ENCODE data around the gene SUCLG2.

Gene SUCLG2

DNA sequence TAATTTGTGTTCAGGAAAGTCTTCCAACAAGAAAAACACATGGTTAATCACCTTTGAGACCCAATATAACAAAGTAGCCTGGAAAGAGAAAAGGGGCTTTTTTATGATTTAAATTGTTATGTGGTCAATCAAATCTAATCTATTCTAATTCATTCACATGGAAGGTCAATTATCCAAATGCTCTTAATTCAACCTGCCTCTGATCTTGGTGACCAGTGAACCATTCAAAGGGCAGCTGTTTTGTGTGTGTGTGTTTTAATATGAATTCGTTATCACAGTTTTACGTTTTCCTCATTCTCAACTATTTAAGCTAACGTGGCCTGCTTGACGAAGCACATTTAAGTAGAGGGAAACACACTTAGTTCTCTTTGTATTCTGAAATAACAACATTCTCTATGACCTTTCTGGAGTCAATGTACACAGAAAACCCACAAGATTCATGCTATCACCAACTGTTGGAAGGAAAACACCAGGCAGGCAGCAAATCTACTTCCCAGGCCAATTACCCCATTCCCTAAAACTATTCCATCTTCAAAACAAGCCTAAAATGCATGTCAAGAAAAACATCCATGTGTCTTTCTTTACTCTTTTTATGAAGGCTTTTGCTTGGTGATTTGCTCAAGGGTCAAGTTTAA is 195.4 kb downstream of the SUCLG2 start:
- TF ChIP-seq, protein P1, sequence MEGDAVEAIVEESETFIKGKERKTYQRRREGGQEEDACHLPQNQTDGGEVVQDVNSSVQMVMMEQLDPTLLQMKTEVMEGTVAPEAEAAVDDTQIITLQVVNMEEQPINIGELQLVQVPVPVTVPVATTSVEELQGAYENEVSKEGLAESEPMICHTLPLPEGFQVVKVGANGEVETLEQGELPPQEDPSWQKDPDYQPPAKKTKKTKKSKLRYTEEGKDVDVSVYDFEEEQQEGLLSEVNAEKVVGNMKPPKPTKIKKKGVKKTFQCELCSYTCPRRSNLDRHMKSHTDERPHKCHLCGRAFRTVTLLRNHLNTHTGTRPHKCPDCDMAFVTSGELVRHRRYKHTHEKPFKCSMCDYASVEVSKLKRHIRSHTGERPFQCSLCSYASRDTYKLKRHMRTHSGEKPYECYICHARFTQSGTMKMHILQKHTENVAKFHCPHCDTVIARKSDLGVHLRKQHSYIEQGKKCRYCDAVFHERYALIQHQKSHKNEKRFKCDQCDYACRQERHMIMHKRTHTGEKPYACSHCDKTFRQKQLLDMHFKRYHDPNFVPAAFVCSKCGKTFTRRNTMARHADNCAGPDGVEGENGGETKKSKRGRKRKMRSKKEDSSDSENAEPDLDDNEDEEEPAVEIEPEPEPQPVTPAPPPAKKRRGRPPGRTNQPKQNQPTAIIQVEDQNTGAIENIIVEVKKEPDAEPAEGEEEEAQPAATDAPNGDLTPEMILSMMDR (conservative IDR thresholded peaks at IDR 0.05; ENCODE audit: low read depth, low read length): no peak
- peak; percentile 59 for DNase-seq (ENCODE audit: low read depth)

DNA sequence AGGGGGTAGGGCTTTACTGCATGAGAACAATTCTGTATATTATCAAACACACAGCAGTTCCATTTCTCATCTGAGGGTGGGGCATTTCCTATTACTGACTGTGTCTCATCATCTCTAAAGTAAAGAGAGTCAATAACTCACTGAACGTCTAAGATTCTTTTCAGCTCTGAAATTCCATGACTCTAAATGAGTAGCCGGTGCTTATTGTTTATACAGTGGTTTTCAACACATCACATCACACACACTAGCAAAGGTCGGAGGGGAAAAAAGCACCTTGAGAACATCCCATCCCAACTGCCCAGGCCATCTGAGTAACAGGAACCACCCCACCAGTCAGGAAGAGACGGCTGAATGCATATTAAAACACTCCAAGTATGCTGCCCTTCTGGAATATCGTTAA is 196.0 kb downstream of the SUCLG2 start:
- TF ChIP-seq, protein P1 (conservative IDR thresholded peaks at IDR 0.05; ENCODE audit: low read depth, low read length): peak; percentile 45
- no peak overlapping the region for H3K4me3 ChIP-seq (ENCODE audit: low read depth, low read length)
- peak; percentile 72 for DNase-seq (ENCODE audit: low read depth)

More for the DNA sequence above, 195.4 kb downstream of the SUCLG2 start:
- H3K4me3 ChIP-seq (ENCODE audit: low read depth, low read length): no peak overlapping the region

DNA sequence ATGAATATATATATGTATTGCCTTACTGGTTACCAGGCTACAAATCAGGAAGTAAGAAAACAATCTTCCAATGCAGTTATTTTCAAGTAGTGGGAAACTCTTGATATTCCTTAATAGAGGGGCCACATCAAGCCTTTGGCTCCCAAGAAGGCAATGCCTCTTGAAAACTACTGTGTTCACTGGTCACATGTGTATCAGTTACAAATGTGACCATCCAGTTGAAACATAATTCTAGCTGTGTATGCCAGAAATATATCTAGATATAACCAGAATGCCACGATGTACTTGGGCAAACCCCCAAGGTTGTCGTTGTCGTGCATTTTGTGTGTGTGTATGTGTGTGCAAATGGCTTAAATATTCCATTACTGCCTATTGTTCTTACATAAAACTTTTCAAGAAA is 200.8 kb downstream of the SUCLG2 start:
- DNase-seq (ENCODE audit: low read depth): no peak
- TF ChIP-seq, protein P1 (conservative IDR thresholded peaks at IDR 0.05; ENCODE audit: low read depth, low read length): no peak
- H3K4me3 ChIP-seq (ENCODE audit: low read depth, low read length): no peak overlapping the region

DNA sequence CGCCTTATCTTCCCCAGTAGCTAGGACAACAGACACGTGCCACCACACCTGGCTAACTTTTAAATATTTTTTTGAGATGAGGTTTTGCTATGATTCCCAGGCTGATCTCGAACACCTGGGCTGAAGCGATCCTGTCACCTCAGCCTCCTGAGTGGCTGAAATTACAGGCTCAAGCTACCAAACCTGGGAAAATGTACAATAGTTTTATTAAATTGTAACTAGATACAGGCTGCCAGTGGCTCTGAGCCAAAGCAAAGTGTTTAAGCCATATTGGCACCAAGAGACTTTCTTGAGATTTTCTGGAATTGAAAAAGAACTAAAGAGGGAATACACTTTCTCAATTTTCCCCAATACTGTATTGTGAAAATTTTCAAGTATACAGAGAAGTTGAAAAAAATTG is 204.3 kb downstream of the SUCLG2 start:
- no peak for DNase-seq (ENCODE audit: low read depth)
- no peak overlapping the region for H3K4me3 ChIP-seq (ENCODE audit: low read depth, low read length)
- TF ChIP-seq, protein P1 (conservative IDR thresholded peaks at IDR 0.05; ENCODE audit: low read depth, low read length): no peak

DNA sequence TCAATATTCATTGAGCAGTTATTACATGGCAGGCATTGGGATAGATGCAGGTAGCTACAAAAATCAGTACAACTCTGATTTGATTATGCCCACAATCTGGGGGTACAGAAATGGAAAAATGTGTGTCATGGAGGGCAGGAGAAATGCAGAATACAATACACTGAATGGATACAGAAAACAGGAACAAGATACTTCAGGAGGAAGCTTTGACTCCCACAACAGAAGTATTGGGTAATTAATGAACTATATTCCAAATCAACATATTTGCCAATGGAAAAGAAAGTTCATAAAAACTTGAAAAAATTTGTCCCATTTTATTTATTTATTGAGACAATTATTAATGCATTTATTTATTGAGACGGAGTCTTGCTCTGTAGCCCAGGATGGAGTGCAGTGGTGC is 207.0 kb downstream of the SUCLG2 start:
- TF ChIP-seq, protein P1 (conservative IDR thresholded peaks at IDR 0.05; ENCODE audit: low read depth, low read length): no peak
- DNase-seq (ENCODE audit: low read depth): no peak
- no peak overlapping the region for H3K4me3 ChIP-seq (ENCODE audit: low read depth, low read length)

DNA sequence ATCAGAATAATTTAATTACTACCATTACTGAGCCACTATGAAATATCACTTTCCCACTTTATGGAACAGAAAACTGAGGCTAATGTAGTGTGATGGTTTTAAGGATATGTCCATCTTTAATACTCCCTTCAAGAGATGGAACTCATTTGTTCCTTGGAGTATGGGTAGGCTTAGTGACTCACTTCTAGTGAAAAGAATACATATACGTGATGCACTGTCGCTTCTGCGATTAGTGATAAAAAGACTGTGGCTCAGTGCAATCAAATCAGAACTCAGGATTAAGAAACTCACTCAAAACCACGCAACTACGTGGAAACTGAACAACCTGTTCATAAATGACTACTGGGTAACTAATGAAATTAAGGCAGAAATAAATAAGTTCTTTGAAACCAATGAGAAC is 216.6 kb downstream of the SUCLG2 start:
- no peak overlapping the region for H3K4me3 ChIP-seq (ENCODE audit: low read depth, low read length)
- TF ChIP-seq, protein P1 (conservative IDR thresholded peaks at IDR 0.05; ENCODE audit: low read depth, low read length): no peak
- DNase-seq (ENCODE audit: low read depth): no peak

DNA sequence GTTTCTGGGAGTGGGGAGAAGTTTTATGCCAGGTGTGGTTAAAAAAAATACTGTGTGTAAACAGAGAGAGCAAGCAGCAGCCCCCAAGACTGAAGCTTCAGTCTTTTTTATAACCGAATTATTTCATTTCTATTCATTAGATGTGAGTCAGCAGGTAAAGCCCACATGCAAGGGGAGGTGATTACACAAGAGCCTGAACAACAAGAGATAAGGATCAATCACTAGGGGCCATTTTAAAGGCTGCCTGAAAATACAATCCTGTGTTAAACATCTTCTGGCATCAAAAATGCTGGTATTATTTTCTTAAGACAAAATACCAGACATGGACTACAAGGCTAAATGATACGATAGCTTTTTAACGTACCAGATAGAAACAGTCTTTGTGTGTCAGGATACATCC is 217.3 kb downstream of the SUCLG2 start:
- TF ChIP-seq, protein P1 (conservative IDR thresholded peaks at IDR 0.05; ENCODE audit: low read depth, low read length): no peak
- DNase-seq (ENCODE audit: low read depth): peak; percentile 39
- H3K4me3 ChIP-seq (ENCODE audit: low read depth, low read length): no peak overlapping the region
